NCI-H460 (cell line): ENCODE data around the gene IGIP. TPM values are rescaled to one million over a fixed set of nuclear protein-coding genes. Genes with fewer than 3 reads are reported as not detected.
A peak's percentile ranks its signal among the peaks of the same experiment; 100 is the strongest.

Experiments used
- DNase-seq: peaks from one replicate; pipeline ENCODE4 v3.0.0-alpha.2; 2016; ENCODE audit warnings: low read depth; ENCODE audit errors: extremely low read depth
- polyA plus RNA-seq: library from polyadenylated mRNA; depleted of rRNA; stranded (reverse); fragments of >200 nt; gene quantifications from 2 replicates; pipeline ENCODE4 v1.2.3, GENCODE V29; 2014; cell fraction: nucleus; rRNA removed
- total RNA-seq: library from RNA; depleted of rRNA; stranded (reverse); fragments of >200 nt; shearing (Covaris generic); gene quantifications from 2 replicates; pipeline ENCODE4 v1.2.3, GENCODE V29; 2014; rRNA removed

IGIP gene
- total RNA-seq, result 1.8 and 2.6 TPM in 2 replicates
- polyA plus RNA-seq, result 3.7 and 4.3 TPM in 2 replicates

DNA sequence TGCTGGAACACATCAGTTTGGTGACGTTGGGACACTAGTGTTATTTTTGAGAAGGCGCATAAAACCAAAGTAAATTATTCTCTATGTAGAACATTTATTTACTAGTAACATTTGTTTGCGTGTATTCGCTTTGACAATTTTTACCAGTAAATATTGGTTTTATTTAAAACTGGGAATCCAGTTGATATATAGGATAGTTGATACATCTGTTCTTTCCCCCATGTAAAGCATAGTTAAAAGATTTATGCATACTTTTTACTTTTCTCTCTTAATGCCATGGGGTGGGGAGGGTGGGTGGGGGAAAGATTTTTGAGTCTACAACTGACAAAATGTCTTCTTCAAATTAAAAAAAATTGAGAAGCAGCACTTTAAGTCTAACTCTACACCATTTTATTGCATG lies at the start of gene IGIP:
TSS of gene IGIP (plus strand) at position 301 of the 400 bp plus-strand sequence. CDS start 2,540 bp downstream, outside the sequence.
- DNase-seq, result no peak

DNA sequence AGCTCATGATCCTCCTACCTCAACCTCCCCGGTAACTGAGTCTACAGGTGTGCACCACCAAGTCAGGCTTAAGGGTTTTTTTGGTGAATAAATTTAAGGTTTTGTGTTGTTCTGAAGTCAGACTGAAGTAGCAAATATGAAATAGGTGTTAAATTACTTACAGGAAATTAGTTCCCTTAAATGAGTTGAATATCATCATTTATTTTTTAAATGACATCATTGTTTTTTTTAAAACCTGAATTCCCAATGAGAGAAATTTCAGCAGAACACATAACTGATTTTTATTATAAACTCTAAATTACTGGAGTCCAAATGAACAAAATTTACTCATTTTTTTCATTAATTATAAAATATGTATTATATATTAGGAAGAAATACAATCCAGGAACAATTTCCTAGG lies 49.6 kb upstream of the IGIP start:
- DNase-seq, result no peak

DNA sequence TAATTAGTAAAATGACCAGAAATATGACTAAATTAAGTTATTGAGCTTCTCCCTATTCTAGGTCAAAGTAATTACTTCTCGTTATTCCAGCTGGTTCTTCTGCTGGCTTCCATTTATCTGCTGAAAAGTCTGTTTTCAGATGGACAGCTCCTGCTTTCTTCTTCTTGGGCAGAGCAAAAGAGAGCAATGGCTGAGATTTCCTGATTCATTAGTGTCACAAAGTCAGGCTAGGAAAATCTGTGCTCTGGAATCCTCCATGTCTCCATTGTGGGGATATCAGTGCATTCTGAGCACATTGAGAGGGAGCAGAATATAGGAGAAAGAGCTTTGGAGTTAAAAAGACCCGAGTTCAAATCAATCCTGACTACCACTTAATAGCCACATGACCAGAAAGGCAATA lies 48.9 kb upstream of the IGIP start:
- DNase-seq, result no peak

- DNase-seq, result no peak
Observed at GRCh38 chr5:140083120-140083519, 42.6 kb upstream of the IGIP start.

GRCh38 chr5:140083650-140084049 lies 42.1 kb upstream of the IGIP start:
- DNase-seq, result no peak

- DNase-seq, result no peak
Observed at GRCh38 chr5:140084541-140084940, 41.2 kb upstream of the IGIP start.

- DNase-seq, result no peak
Observed at GRCh38 chr5:140090251-140090650, 35.5 kb upstream of the IGIP start.

- no peak for DNase-seq
Observed at GRCh38 chr5:140093179-140093578, 32.6 kb upstream of the IGIP start.

DNA sequence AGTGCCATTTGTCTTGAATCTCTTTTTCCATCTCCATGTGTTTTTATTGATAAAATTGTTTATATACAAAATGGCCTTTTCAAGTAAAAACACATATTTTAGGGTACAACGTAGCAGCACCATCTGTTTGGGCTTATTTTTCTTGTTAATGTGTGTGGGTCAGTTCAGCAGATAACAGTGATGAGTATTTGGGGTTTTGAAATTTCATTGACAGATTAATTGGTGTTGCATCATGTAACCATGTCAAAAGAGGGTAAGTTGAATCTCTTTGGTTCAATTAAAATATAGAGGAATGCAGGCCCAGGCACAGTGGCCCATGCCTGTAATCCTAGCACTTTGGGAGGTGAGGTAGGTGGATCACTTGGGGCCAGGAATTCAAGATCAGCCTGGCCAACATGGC lies 31.9 kb upstream of the IGIP start:
- DNase-seq, result no peak

GRCh38 chr5:140094889-140095288 lies 30.8 kb upstream of the IGIP start:
- no peak for DNase-seq

- no peak for DNase-seq
Observed at GRCh38 chr5:140101179-140101578, 24.6 kb upstream of the IGIP start.

- no peak for DNase-seq
Observed at GRCh38 chr5:140103154-140103553, 22.6 kb upstream of the IGIP start.

GRCh38 chr5:140104100-140104499 lies 21.6 kb upstream of the IGIP start:
- no peak for DNase-seq

- DNase-seq, result no peak
Observed at GRCh38 chr5:140106101-140106500, 19.6 kb upstream of the IGIP start.

DNA sequence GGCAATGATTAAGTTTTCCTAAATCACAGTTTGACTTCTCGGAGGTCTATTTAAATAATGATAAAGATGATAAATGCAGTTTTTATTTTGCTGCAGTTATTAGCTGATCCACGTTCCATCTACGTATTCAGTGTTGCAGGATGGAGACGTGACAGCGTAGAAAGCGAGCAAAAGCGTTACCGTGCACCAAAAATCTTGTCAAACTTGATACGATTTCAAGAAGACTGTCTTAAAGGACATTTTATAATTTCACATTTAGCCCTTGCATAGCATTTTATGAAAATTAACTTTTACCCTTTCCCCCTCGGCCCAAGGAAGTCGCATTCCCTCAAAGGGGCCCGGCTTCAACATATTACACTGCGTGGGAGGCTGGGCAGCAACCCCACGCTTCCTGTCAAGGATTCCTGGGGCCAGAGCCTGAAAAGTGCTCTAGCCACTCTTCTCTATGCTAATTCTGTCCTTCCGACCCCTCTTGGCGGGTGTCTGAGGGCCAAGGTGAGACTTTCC lies 18.9 kb upstream of the IGIP start:
- no peak for DNase-seq

DNA sequence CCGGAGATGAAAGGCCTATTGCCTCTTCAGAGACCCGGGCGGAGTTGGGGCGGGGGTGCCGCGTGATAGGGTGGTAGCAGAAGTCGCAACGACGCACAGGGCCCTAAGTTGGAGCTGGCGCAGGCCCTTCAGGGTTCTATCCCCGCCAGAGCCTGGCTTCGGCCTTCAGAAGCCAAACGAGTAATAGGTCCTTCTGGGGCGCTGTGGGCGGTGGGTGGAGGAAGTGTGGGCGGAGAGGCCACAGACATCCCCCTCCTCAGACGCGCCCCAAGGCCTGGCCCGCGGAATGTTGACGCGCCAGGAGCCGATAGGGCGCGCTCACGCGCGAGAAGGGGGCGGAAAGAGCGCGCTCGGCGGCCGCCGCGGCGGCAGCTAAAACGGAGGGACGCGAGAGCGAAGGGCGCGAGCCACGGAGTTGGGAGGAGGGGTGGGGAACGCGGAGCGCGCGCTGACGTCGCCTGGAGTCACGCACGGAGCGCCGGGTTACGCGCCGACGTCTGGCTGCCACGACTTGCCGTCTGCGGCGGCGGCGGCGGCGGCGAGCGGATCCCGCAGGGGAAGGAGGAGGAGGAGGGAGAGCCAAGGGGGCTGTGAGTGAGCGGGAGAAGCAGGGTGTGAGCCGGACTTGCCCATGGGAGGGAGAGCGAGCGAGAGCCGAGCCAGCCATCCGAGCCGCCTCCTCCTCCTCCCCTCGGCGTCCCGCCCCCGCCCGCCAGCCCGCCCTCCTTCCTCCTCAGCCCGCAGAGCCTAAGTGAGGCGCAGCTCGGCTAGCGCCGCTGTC lies 18.2 kb upstream of the IGIP start:
- peak; percentile 79 for DNase-seq

GRCh38 chr5:140108093-140109017 lies 17.4 kb upstream of the IGIP start:
- no peak for DNase-seq

DNA sequence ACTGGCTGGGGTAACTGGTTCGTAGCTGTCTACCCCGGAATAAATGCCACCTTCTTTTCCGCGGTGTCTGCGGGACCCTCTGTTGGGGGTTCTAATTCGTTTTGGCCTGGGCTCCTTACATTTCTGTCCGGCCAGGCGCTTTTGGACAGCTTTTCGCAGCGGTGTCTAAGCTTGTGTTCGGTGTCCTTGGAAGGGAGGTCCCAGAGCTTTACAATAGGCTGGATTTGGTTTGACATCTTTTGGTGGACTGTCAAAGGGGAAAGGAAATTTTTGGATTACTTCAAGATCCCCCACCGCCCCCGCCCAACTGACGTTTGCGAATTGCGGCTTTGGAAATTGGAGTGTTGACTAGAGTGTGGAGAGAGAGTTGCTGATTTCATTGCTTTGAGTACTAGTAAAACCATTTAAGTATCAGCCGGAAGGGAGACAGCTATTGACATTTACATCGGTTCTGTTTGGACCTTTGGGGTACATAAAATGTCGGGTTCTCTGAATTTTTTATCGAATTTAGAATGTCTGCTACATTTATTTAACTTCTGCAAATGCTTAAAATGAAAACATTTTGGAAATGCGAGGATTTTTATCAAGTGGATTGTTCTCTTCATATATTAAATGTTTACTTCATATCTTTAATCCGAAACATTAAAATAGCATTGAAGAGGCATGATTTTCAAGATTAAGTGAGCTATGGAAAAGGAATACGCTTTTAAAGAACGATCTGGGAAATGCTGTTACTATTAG lies 16.5 kb upstream of the IGIP start:
- no peak for DNase-seq

GRCh38 chr5:140109759-140110645 lies 15.7 kb upstream of the IGIP start:
- DNase-seq, result no peak

DNA sequence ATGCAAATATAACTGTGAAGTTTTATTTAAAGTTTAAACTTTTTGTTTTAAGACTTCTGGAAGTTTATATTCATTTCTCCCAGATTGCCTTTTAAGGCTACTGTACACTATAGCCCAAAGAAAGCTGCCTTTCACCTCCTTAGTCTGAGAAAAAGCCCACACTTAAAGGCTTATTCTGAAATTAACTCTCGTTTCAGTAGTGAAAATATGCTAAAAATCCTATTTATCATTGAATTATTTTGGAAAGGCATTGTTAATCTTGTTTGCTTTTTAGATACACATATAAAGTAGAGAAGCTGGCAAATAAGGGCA lies 15.1 kb upstream of the IGIP start:
- no peak for DNase-seq
